Medulla oblongata (tissue), 1 donor: ENCODE measurements around the gene PRSS1.
"Not testable (repeated sequence)": the region's sequence is repeated elsewhere in the genome, so short reads cannot be mapped to it uniquely, and the experiment has no call there.

ENCODE experiments used
- DNase-seq: peaks from one replicate; pipeline ENCODE4 v3.0.0-alpha.2; 2015; ENCODE audit errors: extremely low spot score

PRSS1 gene

GRCh38 chr7:142746264-142746663 is 3.0 kb upstream of the PRSS1 start:
- DNase-seq, result no peak

GRCh38 chr7:142748410-142748809 is 862 bp upstream of the PRSS1 start:
- DNase-seq, result not testable (repeated sequence)

DNA sequence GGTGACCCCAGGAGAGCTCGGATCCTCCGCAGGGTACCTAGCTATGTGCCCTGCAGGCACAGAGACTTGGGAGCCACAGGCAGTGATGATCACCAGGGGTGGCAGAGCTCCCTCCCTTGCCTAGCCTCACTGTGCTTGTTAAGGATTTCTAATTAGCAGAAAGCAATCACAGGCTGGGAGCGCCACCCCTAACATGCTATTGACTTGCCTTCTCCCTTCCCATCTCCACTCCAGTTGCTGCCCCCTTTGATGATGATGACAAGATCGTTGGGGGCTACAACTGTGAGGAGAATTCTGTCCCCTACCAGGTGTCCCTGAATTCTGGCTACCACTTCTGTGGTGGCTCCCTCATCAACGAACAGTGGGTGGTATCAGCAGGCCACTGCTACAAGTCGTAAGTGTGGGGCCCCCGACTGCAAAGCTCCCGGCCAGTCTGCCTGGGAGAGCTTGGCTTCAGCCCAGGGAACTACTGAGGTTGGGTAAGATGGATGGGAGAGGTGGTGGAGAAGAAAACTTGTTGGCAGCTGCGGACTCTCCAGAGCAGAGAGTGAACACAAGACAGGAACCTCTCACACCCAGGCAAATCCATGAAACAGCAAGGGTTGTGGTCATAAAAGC is 1.2 kb downstream of the PRSS1 start:
- DNase-seq, result no peak

- DNase-seq, result not testable (repeated sequence)
Observed at GRCh38 chr7:142751526-142752175, 2.4 kb downstream of the PRSS1 start.

GRCh38 chr7:142752376-142753225 is 3.3 kb downstream of the PRSS1 start:
- no peak for DNase-seq

- DNase-seq, result no peak
Observed at GRCh38 chr7:142753366-142753765, 4.1 kb downstream of the PRSS1 start.

- not testable (repeated sequence) for DNase-seq
Observed at GRCh38 chr7:142753925-142754491, 4.7 kb downstream of the PRSS1 start.

DNA sequence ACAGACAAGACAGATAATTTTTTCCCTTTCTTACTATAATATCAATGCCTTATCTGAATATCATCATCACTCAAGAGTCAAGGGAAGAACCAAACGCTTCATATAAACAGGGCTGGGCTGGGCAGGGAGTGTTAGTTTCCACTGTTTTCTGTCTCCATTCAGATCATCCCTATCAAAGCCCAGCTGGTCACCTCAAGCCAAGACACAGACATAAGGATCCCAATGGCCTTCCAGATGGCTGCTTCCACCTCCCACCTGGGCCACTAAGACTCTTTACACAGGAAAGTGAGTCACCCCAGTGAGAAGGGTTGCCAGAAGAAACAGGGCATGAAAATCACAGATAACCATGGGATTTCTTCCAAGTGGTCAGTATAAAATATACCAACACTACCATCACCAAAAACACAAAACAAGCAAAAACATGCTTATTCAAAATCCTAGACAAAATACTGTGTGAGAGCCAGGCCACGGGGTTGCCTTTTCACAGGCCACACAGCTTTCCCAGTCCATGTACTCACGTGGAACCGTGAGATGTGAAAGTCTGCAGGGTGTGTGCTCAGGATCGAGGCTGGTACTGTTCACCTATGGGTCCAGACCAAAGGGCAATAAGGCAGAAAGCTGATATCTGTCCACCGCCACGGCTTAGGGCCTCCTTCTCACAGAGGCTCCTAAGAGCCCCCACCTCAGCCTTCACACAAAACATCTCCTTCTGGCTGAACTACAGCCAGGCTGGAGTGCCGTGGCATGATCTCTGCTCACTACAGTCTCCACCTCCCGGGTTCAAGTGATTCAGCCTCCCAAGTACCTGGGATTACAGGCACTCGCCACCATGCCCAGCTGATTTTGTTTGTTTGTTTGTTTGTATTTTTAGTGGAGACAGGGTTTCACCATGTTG is 5.7 kb downstream of the PRSS1 start:
- no peak for DNase-seq

- not testable (repeated sequence) for DNase-seq
Observed at GRCh38 chr7:142758312-142758711, 9.0 kb downstream of the PRSS1 start.

DNA sequence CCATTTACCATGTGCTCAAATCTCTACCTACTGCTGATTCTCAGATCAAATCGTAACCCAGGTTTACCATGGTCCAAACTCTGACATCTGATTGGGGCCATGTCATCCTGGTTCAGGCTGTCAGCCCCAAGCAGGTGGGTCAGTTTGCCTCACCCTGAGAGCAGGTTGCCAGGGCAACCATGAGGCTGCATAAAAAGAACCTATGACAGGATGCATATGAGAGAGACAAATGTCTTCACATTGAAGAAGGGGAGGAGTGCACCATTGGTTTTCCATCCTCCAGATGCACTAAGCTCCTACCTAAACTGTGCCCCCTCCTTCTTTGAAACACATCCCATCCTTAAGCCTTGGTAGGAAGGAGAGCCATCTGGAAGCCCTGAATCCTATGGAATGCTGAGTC is 10.2 kb downstream of the PRSS1 start:
- DNase-seq, result no peak

DNA sequence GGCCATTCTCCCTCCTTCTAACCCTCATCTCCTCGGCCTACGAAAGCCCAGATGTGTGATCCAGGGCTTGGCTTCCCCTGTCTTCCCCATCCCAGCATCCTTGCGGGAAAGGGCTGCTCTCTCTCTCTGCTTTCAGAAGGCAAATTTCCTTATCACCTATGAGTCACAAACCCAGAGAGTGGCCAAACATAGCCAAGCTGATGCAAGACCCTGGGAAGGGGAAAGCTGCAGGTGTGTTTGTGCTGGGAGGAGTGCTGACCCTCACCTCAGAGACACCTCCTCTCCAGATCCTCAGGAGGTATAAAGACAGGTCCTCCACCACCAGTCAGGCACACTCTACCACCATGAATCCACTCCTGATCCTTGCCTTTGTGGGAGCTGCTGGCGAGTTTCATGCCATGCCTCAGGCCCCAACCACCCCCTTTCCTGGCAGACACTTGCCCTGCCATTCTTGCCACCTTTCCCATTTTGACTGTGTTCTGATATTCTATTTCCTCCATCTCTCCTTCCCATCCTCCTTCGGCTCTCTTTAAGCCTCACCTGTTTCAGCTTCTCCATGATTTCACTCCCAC is 10.9 kb downstream of the PRSS1 start:
- DNase-seq, result no peak

DNA sequence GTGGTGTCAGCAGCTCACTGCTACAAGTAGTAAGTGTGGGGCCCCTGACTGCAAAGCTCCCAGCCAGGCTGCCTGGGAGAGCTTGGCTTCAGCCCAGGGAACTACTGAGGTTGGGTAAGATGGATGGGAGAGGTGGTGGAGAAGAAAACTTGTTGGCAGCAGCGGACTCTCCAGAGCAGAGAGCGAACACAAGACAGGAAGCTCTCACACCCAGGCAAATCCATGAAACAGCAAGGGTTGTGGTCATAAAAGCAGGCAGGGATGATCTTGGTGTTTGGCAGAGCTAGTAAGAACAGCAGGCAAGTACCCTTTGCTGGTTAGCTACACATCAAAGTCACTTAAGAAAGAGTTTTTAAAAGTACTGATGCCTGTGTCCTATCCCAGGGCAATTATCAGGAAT is 12.3 kb downstream of the PRSS1 start:
- DNase-seq, result not testable (repeated sequence)

- no peak for DNase-seq
Observed at GRCh38 chr7:142762104-142762503, 12.8 kb downstream of the PRSS1 start.

DNA sequence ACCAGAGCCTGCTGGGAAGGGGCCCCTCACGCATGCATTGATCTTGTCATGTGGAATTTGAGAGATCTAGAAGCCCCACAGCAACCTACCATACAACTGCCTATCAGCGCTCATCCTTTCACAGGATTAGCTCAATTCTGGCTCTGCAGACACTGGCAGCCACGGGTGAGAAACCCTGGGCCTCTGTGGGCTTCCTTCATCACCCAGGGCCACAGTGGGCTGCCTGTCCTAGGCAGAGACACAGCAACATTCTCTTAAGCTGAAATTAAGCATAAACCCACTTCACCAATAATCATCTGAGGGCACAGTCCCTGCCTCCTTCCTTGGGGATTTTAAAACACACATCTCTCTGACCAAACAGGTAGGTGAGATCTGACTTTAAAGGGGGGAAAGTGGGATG is 18.2 kb downstream of the PRSS1 start:
- no peak for DNase-seq

DNA sequence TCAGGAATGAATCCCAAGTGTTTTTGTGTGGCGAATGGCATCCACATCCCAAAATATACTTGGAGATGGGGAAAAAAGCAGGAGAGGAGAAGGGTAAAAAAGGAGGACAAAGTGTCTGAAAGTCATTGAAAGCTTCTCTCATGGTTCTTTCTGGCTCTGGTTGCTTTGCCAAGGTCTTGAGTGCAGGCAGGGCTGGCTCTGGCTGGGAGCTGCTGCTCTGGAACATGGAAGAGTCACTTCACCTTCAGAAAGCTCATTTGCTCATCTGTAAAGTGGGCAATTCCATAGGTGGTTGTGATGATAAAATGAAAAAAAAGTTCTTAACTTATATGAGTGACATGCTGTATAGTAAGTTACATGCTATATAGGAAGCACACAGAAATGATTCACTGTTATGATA is 18.6 kb downstream of the PRSS1 start:
- DNase-seq, result no peak

DNA sequence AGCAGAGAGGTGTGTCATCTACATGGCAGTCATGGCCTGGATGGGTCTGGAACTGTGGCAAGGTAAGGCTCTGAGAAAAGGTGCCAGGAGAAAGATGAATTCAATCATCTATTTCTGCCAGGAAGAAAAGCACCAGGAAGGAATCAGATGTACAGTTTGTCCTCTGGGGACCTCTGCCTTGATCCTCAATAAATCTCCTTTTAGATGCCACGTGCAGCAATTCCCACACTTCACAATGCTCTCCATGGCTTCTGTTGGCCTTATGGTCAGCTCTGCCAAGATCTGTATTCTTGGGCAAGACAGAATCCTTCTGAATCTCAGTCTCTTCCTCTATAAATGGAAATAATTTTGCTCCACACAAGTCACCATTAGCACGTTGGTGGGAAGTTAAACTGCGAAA is 19.6 kb downstream of the PRSS1 start:
- not testable (repeated sequence) for DNase-seq

GRCh38 chr7:142770661-142771352 is 21.5 kb downstream of the PRSS1 start, which contains the start of gene PRSS2:
TSS of gene PRSS2 (plus strand) at chr7:142770970. CDS start at chr7:142770983, 13 bp downstream.
- no peak for DNase-seq

GRCh38 chr7:142771353-142771723 is 22.1 kb downstream of the PRSS1 start:
- DNase-seq, result no peak

- DNase-seq, result no peak
Observed at GRCh38 chr7:142772051-142772450, 22.8 kb downstream of the PRSS1 start.

GRCh38 chr7:142772673-142773072 is 23.4 kb downstream of the PRSS1 start:
- no peak for DNase-seq
